Measurements from ENCODE around the gene LRRC8E.

DNA sequence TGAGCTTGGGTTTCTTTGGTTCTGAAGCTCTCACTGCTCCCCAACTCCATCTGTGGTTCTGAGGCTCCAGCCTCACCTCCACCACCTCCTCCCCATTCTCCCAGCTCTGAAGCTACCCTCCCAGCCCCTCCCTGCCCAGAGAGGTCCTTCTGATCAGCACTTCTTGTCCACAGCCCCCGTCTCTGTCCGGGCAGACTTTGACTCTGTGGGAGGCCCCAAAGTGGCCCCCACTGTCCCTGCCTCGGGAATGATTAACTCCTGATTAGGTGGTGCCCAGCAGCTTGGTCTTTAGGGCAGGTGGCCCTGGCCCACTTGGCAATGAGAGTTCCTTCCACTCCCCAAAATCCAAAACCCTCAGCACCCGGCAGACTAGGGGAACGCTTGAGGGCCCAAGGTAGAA lies 43.9 kb upstream of the LRRC8E start:
- TF ChIP-seq, protein P1, sequence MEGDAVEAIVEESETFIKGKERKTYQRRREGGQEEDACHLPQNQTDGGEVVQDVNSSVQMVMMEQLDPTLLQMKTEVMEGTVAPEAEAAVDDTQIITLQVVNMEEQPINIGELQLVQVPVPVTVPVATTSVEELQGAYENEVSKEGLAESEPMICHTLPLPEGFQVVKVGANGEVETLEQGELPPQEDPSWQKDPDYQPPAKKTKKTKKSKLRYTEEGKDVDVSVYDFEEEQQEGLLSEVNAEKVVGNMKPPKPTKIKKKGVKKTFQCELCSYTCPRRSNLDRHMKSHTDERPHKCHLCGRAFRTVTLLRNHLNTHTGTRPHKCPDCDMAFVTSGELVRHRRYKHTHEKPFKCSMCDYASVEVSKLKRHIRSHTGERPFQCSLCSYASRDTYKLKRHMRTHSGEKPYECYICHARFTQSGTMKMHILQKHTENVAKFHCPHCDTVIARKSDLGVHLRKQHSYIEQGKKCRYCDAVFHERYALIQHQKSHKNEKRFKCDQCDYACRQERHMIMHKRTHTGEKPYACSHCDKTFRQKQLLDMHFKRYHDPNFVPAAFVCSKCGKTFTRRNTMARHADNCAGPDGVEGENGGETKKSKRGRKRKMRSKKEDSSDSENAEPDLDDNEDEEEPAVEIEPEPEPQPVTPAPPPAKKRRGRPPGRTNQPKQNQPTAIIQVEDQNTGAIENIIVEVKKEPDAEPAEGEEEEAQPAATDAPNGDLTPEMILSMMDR (IDR thresholded peaks at IDR 0.05): no peak
- TF ChIP-seq POLR2A (IDR thresholded peaks at IDR 0.05) (no peak), POLR2AphosphoS5 (IDR thresholded peaks at IDR 0.05) (no peak), EP300 (IDR thresholded peaks at IDR 0.05; ENCODE audit: low read depth) (no peak)
